GM06990 (cell line): ENCODE results near the gene ARHGEF17.

ENCODE experiments used
- DNase-seq: peaks from one replicate; pipeline ENCODE4 v3.0.0-alpha.2; 2011; ENCODE audit not compliant: insufficient read length; ENCODE audit errors: extremely low read depth
- H3K27me3 ChIP-seq: replicated peaks from 2 replicates; pipeline ENCODE4 v1.6.0; 2011; ENCODE audit warnings: low read length; ENCODE audit not compliant: control insufficient read depth, insufficient read depth
- H3K36me3 ChIP-seq: 2 replicates; pipeline ENCODE4 v1.5.1; 2011; ENCODE audit warnings: low read length; ENCODE audit not compliant: control insufficient read depth, insufficient read depth
- H3K4me3 ChIP-seq: replicated peaks from 2 replicates; pipeline ENCODE4 v1.5.1; 2011; ENCODE audit warnings: low read depth, mild to moderate bottlenecking, control low read depth, low read length
- CTCF ChIP-seq: IDR thresholded peaks from 2 replicates; pipeline ENCODE4 v1.5.1; 2011; ENCODE audit warnings: low read length, control low read depth, mild to moderate bottlenecking, inconsistent platforms; ENCODE audit not compliant: insufficient read depth, poor library complexity, severe bottlenecking

ARHGEF17 gene

DNA sequence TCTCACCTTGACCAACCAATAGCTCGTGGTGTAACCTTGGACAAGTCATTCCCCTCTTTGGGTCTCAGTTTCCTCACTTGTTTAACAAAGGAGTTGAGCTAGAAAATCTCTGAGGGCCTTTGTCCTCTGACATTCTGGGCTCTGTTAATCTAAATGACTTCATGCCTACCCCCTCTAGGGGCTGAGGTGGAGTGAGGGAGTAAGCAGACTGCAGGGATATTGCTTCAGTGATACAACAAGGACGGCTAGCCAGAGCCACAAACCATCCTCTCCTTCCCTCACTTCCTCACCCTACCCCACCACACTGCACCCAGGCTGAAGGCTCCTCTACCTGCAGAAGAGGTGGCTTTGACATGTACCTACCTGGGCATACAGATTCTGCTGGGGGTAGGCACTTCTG, 103.0 kb downstream of the ARHGEF17 start:
- Histone ChIP-seq H3K36me3 (peaks cover 14% of the 10 kb centered on the region), H3K4me3 (no peak overlapping the region), H3K27me3 (no peaks in the 10 kb centered on the region)
- no peak for TF ChIP-seq CTCF
- DNase-seq = no peak

DNA sequence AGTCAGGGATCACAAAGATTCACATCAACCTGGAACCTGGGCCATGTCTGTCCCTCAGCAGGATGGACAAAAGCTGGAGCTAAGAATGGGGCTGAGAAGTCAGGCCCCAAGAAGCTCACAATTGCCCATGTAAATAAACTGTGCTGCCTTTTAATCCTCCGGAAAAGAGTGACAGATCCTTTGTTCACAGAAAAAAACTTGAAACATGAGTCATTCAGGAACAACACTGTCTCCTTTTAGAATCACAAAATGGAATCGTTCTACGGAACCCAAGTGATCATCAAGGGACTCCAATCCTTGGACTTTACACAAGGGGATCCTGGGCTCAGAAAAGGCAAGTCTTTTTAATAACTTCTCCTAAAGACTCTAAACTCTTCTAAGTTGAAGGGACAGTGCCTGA, 104.2 kb downstream of the ARHGEF17 start:
- Histone ChIP-seq H3K27me3 (no peaks in the 10 kb centered on the region), H3K36me3 (peaks cover 8% of the 10 kb centered on the region), H3K4me3 (no peak overlapping the region)
- DNase-seq = no peak
- TF ChIP-seq CTCF = no peak

DNA sequence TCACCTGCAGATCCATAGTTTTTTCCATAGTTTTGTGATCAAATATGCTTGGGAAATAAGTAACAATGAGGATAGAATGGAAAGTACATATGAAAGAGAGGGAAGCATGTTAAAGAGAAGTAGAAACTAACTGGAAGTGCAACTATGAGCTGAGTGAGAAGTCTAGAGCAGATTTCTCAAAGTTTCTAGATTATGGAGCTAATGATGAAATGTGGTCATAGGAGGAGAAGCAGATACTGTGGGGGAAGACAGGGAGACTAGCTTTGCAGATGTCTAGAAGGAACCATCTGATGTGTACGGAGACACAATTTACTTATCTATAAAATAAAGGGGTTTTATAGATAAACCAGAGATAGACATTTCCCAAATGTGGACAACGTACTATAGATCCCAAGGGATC, 105.2 kb downstream of the ARHGEF17 start:
- no peak for TF ChIP-seq CTCF
- H3K4me3 ChIP-seq = no peak overlapping the region

DNA sequence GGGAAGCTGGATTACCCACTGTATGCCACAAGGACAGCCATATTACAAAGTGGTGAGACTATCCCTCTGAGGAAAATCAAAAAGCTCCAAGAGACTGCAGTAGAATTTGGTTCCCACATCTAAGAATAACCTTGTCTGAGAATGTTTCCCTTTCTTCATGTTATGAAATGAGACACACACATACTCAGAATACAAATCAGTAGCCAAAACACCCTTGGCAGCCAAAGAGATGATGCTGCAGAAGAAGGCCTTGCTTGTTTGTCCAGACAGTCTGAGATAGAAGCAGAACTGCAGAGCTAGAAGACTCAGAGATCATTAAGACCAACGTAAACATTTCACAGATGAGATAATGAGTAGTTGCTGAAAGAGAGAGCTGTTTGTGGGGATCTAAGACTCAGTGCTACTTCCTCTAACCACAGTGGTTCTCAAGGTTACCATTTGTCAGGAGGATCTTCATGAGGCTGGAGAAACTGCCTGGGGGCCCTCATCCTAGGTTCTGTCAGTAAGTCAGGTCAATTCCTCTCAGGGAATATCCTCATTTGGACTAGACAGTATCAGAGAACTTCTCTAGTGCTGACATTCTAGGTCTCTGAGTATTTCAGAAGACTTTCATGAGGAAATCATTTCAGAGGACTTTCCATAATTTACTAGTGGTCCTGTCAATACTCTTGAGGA, 107.0 kb downstream of the ARHGEF17 start:
- peaks cover 4% of the 10 kb centered on the region for H3K36me3 ChIP-seq
- H3K27me3 ChIP-seq = no peaks in the 10 kb centered on the region
- TF ChIP-seq CTCF = no peak
- H3K4me3 ChIP-seq = no peak overlapping the region
- no peak for DNase-seq

More for the DNA sequence above, 105.2 kb downstream of the ARHGEF17 start:
- no peak for DNase-seq
- Histone ChIP-seq H3K36me3 (peaks cover 8% of the 10 kb centered on the region), H3K27me3 (no peaks in the 10 kb centered on the region)

GRCh38 chr11:73415854-73416615, 108.0 kb downstream of the ARHGEF17 start:
- no peak overlapping the region for H3K4me3 ChIP-seq
- no peak for TF ChIP-seq CTCF
- DNase-seq = no peak
- no peaks in the 10 kb centered on the region for H3K27me3 ChIP-seq
- peaks cover 4% of the 10 kb centered on the region for H3K36me3 ChIP-seq

GRCh38 chr11:73416786-73417185, 108.7 kb downstream of the ARHGEF17 start:
- peaks cover 4% of the 10 kb centered on the region for H3K36me3 ChIP-seq
- H3K4me3 ChIP-seq = no peak overlapping the region
- no peak for TF ChIP-seq CTCF
- DNase-seq = no peak
- H3K27me3 ChIP-seq = no peaks in the 10 kb centered on the region
